ENCODE measurements around the gene SACM1L.

DNA sequence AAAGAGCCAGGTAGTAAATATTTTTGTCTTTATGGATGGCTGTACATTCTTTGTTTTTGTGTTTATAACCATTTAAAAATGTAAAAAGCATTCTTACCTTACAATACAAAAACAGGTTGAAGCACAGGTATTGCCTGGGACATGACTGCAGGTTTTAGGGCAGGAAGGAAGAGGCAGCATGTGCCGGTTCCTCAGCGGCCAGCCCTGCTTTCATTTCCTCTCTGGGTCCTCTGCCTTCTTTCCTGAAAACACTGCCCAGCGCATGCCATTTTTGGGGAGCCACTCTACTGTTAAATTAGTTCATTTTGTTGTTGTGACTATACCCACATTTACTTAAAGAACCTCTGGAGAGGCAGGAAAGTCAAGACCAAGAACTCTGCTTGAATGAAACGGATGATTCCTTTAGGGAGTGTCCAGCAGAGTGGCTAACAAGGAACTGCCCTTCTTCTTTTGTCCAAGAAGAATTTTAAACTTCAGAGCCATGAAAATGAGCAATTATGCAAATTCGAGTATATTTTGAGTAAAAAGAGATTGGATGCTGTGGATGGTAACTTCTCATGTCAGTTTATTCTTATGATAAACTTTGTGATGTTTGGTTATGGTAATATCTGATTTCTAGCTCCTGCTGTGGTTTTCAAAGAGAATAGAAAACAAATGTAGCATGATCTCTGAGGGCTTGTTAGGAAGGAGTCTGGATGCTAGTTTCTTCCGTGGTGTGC is 52.7 kb downstream of the SACM1L start:
- TF ChIP-seq, protein P1, sequence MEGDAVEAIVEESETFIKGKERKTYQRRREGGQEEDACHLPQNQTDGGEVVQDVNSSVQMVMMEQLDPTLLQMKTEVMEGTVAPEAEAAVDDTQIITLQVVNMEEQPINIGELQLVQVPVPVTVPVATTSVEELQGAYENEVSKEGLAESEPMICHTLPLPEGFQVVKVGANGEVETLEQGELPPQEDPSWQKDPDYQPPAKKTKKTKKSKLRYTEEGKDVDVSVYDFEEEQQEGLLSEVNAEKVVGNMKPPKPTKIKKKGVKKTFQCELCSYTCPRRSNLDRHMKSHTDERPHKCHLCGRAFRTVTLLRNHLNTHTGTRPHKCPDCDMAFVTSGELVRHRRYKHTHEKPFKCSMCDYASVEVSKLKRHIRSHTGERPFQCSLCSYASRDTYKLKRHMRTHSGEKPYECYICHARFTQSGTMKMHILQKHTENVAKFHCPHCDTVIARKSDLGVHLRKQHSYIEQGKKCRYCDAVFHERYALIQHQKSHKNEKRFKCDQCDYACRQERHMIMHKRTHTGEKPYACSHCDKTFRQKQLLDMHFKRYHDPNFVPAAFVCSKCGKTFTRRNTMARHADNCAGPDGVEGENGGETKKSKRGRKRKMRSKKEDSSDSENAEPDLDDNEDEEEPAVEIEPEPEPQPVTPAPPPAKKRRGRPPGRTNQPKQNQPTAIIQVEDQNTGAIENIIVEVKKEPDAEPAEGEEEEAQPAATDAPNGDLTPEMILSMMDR (IDR thresholded peaks at IDR 0.05): no peak
- TF ChIP-seq POLR2A (IDR thresholded peaks at IDR 0.05): no peak

Measured in body of pancreas (tissue), 4 donors.